Keratinocyte (primary cell): Measurements from ENCODE around the gene KNCN. TPM values are rescaled to one million over a fixed set of nuclear protein-coding genes. Genes with fewer than 3 reads are reported as not detected.

Source experiments
- DNase-seq: peaks from one replicate; pipeline ENCODE4 v3.0.0-alpha.2; 2011; ENCODE audit warnings: low read depth, missing footprints, low spot score
- FAIRE-seq: peaks from 2 replicates; lab custom pipeline; 2011; peaks lifted over from hg19 to GRCh38; lab: Jason Lieb, UNC
- H2AFZ ChIP-seq: 2 replicates; pipeline ENCODE4 v1.6.0; 2012; ENCODE audit warnings: low read length, control low read depth, inconsistent platforms; ENCODE audit not compliant: control insufficient read depth
- H3K27ac ChIP-seq: 2 replicates; pipeline ENCODE4 v1.5.1; 2011; ENCODE audit warnings: low read length; ENCODE audit not compliant: control insufficient read depth, insufficient read depth
- H3K27me3 ChIP-seq: 3 replicates; pipeline ENCODE4 v1.6.0; 2011; ENCODE audit warnings: low read length; ENCODE audit not compliant: control insufficient read depth, insufficient read depth; ENCODE audit errors: extremely low read depth
- H3K36me3 ChIP-seq, 2 experiments: 2 replicates in 1 of 2; 3 replicates in 1 of 2; pipeline ENCODE4 v1.5.1; 2011; ENCODE audit warnings: low read length in 2 of 2, mild to moderate bottlenecking in 1 of 2; ENCODE audit not compliant: control insufficient read depth in 2 of 2, insufficient read depth in 2 of 2; ENCODE audit errors: extremely low read depth in 1 of 2
- H3K4me1 ChIP-seq: 3 replicates; pipeline ENCODE4 v1.5.1; 2011; ENCODE audit warnings: low read length; ENCODE audit not compliant: control insufficient read depth, insufficient read depth; ENCODE audit errors: extremely low read depth
- H3K4me2 ChIP-seq: 3 replicates; pipeline ENCODE4 v1.6.0; 2011; ENCODE audit warnings: low read depth, low read length; ENCODE audit not compliant: control insufficient read depth, insufficient read depth; ENCODE audit errors: extremely low read depth
- H3K4me3 ChIP-seq, 3 experiments: fragments of 200-600 bp in 1 of 3; sonication (generic) in 1 of 3; 2 replicates in 2 of 3; 3 replicates in 1 of 3; pipeline ENCODE4 v1.5.1; 2011 to 2016; ENCODE audit warnings: low read length in 3 of 3, mild to moderate bottlenecking in 3 of 3, control low read depth in 2 of 3, inconsistent platforms in 1 of 3, low read depth in 1 of 3, mixed read lengths in 1 of 3, mixed run types in 1 of 3, moderate library complexity in 1 of 3; ENCODE audit not compliant: control insufficient read depth in 2 of 3, insufficient read depth in 2 of 3; ENCODE audit errors: extremely low read depth in 1 of 3
- H3K79me2 ChIP-seq: 2 replicates; pipeline ENCODE4 v1.6.0; 2012; ENCODE audit warnings: low read length; ENCODE audit not compliant: control insufficient read depth, insufficient read depth
- H3K9ac ChIP-seq: 3 replicates; pipeline ENCODE4 v1.6.0; 2011; ENCODE audit warnings: low read length; ENCODE audit not compliant: control insufficient read depth, insufficient read depth; ENCODE audit errors: extremely low read depth
- H3K9me1 ChIP-seq: 3 replicates; pipeline ENCODE4 v1.6.0; 2011; ENCODE audit warnings: low read length; ENCODE audit not compliant: control insufficient read depth, insufficient read depth; ENCODE audit errors: extremely low read depth
- H3K9me3 ChIP-seq: 2 replicates; pipeline ENCODE4 v1.5.1; 2012; ENCODE audit warnings: low read depth, low read length; ENCODE audit not compliant: control insufficient read depth
- H4K20me1 ChIP-seq: 3 replicates; pipeline ENCODE4 v1.6.0; 2011; ENCODE audit warnings: low read length; ENCODE audit not compliant: control insufficient read depth, insufficient read depth; ENCODE audit errors: extremely low read depth
- EZH2 ChIP-seq: IDR thresholded peaks from one replicate; pipeline ENCODE4 v1.6.1; 2012; ENCODE audit warnings: inconsistent platforms, mild to moderate bottlenecking, low read length, moderate library complexity
- dilution Hi-C: fragments of 300-500 bp; cut with MboI; formaldehyde crosslinking; loops from one replicate; pipeline ENCODE4 v1.7.0; 2020; ENCODE audit warnings: low sequenced_read_pairs; ENCODE audit not compliant: extremely low pct_ligation_motif_present
- polyA plus RNA-seq, 5 experiments: library from polyadenylated mRNA; depleted of rRNA in 3 of 5; stranded (reverse) in 3 of 5; stranded (forward) in 1 of 5; unstranded in 1 of 5; fragments of >200 nt; gene quantifications; 1 replicate in 1 of 5; 2 replicates in 3 of 5; 3 replicates in 1 of 5; pipeline versions ENCODE4 v1.2.1 to v1.2.3, GENCODE V29; 2011 to 2012; ENCODE audit warnings: missing spikeins in 2 of 5, low read depth in 1 of 5, low replicate concordance in 1 of 5
- TF ChIP-seq, protein P1 (sequence below), 3 experiments: IDR thresholded peaks in 1 of 3; conservative IDR thresholded peaks in 1 of 3; optimal IDR thresholded peaks in 1 of 3; 2 replicates in 2 of 3; 3 replicates in 1 of 3; pipeline versions ENCODE3 to v1.5.1; 2011; ENCODE audit warnings: low read length in 3 of 3, mild to moderate bottlenecking in 3 of 3, moderate library complexity in 2 of 3, control low read depth in 1 of 3, inconsistent platforms in 1 of 3; ENCODE audit not compliant: insufficient read depth in 2 of 3; ENCODE audit errors: extremely low read depth in 1 of 3

The KNCN gene
- polyA plus RNA-seq, 1 donor (not counting 4 experiments of a cell fraction or from before 2014, with no cell fraction given), result not detected

DNA sequence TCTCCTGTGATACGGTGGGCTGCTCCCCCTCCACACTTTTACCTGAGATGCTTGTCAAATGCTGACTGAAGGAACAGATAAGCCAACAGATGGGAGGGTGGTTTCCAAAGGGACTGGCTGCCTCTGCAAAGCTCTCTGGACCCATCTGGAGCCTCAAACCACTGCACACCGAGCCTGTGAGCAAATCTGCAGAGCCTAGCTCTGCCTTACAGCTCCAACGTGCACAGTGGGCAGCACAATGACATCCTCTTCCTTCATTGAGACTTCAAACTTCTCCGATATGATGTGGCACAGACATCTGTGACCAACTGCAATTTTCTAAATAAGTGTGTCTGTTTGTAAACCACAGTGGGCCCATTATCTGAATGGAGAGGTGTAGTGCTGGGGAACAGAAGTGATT lies 26.2 kb upstream of the KNCN start:
- Histone ChIP-seq H3K27ac (no peak overlapping the region), H3K4me2 (no peak overlapping the region), H3K27me3 (no peaks in the 10 kb centered on the region), H3K9me3 (no peaks in the 10 kb centered on the region), H3K79me2 (no peaks in the 10 kb centered on the region), H2AFZ (no peak overlapping the region), H3K9me1 (no peaks in the 10 kb centered on the region), H3K4me1 (no peaks in the 10 kb centered on the region), H4K20me1 (no peaks in the 10 kb centered on the region), H3K9ac (no peak overlapping the region), H3K4me3 (no peak overlapping the region), H3K36me3 (peaks cover 31 to 35% of the 10 kb centered on the region in 2 experiments)
- DNase-seq, result no peak
- TF ChIP-seq EZH2, result no peak
- TF ChIP-seq, protein P1, sequence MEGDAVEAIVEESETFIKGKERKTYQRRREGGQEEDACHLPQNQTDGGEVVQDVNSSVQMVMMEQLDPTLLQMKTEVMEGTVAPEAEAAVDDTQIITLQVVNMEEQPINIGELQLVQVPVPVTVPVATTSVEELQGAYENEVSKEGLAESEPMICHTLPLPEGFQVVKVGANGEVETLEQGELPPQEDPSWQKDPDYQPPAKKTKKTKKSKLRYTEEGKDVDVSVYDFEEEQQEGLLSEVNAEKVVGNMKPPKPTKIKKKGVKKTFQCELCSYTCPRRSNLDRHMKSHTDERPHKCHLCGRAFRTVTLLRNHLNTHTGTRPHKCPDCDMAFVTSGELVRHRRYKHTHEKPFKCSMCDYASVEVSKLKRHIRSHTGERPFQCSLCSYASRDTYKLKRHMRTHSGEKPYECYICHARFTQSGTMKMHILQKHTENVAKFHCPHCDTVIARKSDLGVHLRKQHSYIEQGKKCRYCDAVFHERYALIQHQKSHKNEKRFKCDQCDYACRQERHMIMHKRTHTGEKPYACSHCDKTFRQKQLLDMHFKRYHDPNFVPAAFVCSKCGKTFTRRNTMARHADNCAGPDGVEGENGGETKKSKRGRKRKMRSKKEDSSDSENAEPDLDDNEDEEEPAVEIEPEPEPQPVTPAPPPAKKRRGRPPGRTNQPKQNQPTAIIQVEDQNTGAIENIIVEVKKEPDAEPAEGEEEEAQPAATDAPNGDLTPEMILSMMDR (optimal IDR thresholded peaks at IDR 0.05 in 1 of 3, IDR thresholded peaks at IDR 0.05 in 1 of 3, conservative IDR thresholded peaks at IDR 0.05 in 1 of 3; ENCODE audit: extremely low read depth in 1 of 3, insufficient read depth in 2 of 3, low read length in 3 of 3), result no peak
- dilution Hi-C loops, result no loop called here
- FAIRE-seq, result no peak

DNA sequence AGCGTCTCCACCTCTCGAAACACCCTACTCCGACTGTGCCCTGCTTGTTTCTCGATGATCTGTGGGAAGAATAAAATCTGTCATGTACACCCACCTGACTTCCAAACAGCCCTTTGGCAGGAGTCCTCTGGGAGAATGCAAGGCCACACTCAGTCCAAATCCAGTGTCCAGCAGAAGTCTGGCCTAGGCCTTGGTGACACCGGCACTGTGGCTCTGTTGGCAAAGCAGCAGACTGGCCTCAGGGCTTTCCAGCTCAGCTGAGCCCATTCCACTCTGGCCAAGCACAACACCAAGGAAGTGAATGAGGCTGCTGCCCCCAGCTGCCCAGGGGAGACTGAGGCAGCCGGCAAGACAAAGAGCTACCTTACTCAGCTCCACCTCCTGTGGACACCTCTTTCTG lies 25.1 kb upstream of the KNCN start:
- Histone ChIP-seq H3K9ac (no peak overlapping the region), H3K4me3 (no peak overlapping the region), H3K36me3 (peaks cover 27% of the 10 kb centered on the region in 2 experiments), H3K27me3 (no peaks in the 10 kb centered on the region), H2AFZ (no peak overlapping the region), H3K27ac (no peak overlapping the region), H3K4me1 (peaks cover 4% of the 10 kb centered on the region), H3K79me2 (no peaks in the 10 kb centered on the region), H3K9me1 (no peaks in the 10 kb centered on the region), H4K20me1 (no peaks in the 10 kb centered on the region), H3K4me2 (no peak overlapping the region), H3K9me3 (no peaks in the 10 kb centered on the region)
- dilution Hi-C loops, result no loop called here
- DNase-seq (no peak), FAIRE-seq (no peak)
- TF ChIP-seq, protein P1 (optimal IDR thresholded peaks at IDR 0.05 in 1 of 3, IDR thresholded peaks at IDR 0.05 in 1 of 3, conservative IDR thresholded peaks at IDR 0.05 in 1 of 3; ENCODE audit: extremely low read depth in 1 of 3, insufficient read depth in 2 of 3, low read length in 3 of 3), result no peak
- no peak for TF ChIP-seq EZH2
